Activated CD8-positive, alpha-beta T cell treated with anti-CD3 and anti-CD28 coated beads, Interleukin-2, amount 10 ng/mL, durations not matched to agents 7 days and 5 days (primary cell): ENCODE results near the gene TTC7B. TPM values are rescaled to one million over a fixed set of nuclear protein-coding genes. Genes with fewer than 3 reads are reported as not detected.

Source experiments
- ATAC-seq: fragments of 150-1000 bp; cut with Tn5 transposase; one replicate; pipeline ENCODE4 v1.10.0; 2021; ENCODE audit warnings: moderate library complexity
- CTCF ChIA-PET: fragments of 350-600 bp; sonication (Branson Sonifier 250); formaldehyde crosslinking; loops from one replicate; lab custom pipeline; 2021; ENCODE audit warnings: antibody characterized with exemption; lab: Charles Lee
- POLR2A ChIA-PET: fragments of 350-600 bp; sonication (Branson Sonifier 250); formaldehyde crosslinking; loops from one replicate; lab custom pipeline; 2021; ENCODE audit warnings: antibody characterized with exemption; lab: Charles Lee
- DNase-seq: peaks from one replicate; pipeline ENCODE4 v3.0.0-alpha.2; 2020
- H3K27ac Mint-ChIP-seq: one replicate; pipeline ENCODE4 v1.8.0; 2021; ENCODE audit warnings: mild to moderate bottlenecking, mixed read lengths
- H3K27me3 Mint-ChIP-seq: one replicate; pipeline ENCODE4 v1.8.0; 2021; ENCODE audit warnings: low read depth, mixed read lengths
- H3K36me3 Mint-ChIP-seq: one replicate; pipeline ENCODE4 v1.8.0; 2021; ENCODE audit warnings: low read depth, mixed read lengths
- H3K4me1 Mint-ChIP-seq: one replicate; pipeline ENCODE4 v1.8.0; 2021; ENCODE audit warnings: low read depth, mixed read lengths
- H3K4me3 Mint-ChIP-seq: one replicate; pipeline ENCODE4 v1.8.0; 2021; ENCODE audit warnings: mild to moderate bottlenecking, mixed read lengths
- H3K9me3 Mint-ChIP-seq: one replicate; pipeline ENCODE4 v1.8.0; 2022; ENCODE audit warnings: mixed read lengths; ENCODE audit not compliant: insufficient read depth
- total RNA-seq, 2 experiments: library from RNA; stranded (reverse); gene quantifications; one replicate each; pipeline ENCODE4 v1.2.3, GENCODE V29; 2021

Gene TTC7B
- total RNA-seq, 2 experiments from 2014 or later = 5.3 to 6.8 TPM

- H3K27me3 Mint-ChIP-seq = peaks cover 2% of the 10 kb centered on the region
- H3K36me3 Mint-ChIP-seq = no peaks in the 10 kb centered on the region
- POLR2A ChIA-PET = interaction anchor here (0.7 kb wide), 1 partner anchor 1513 kb away, joined by 3 read pairs; no protein-coding TSS in a partner anchor
- DNase-seq (no peak), ATAC-seq (no peak)
- H3K9me3 Mint-ChIP-seq = no peaks in the 10 kb centered on the region
- CTCF ChIA-PET = interaction anchor here (1.1 to 1.4 kb wide), 2 partner anchors 27 to 36 kb away, joined by 3 read pairs; no protein-coding TSS in a partner anchor
- no peak overlapping the region for H3K27ac Mint-ChIP-seq
- H3K4me1 Mint-ChIP-seq = no peaks in the 10 kb centered on the region
- no peak overlapping the region for H3K4me3 Mint-ChIP-seq
These were observed 84.1 kb downstream of the TTC7B start for GRCh38 chr14:90732139-90732538.

- ChIA-PET CTCF (interaction anchor here (1.1 to 1.6 kb wide), 3 partner anchors 26 to 35 kb away, joined by 3 to 4 read pairs (median 3); no protein-coding TSS in a partner anchor), POLR2A (no interaction called here)
- Mint-ChIP-seq H3K27me3 (peaks cover 2% of the 10 kb centered on the region), H3K4me1 (no peaks in the 10 kb centered on the region), H3K9me3 (no peaks in the 10 kb centered on the region), H3K27ac (no peak overlapping the region), H3K4me3 (no peak overlapping the region), H3K36me3 (no peaks in the 10 kb centered on the region)
- DNase-seq (no peak), ATAC-seq (no peak)
These were observed 84.7 kb downstream of the TTC7B start for GRCh38 chr14:90731487-90731886.

- ChIA-PET POLR2A (no interaction called here), CTCF (interaction anchor here (0.6 to 1.6 kb wide), 2 partner anchors 27 to 32 kb away, joined by 3 to 4 read pairs; no protein-coding TSS in a partner anchor)
- Mint-ChIP-seq H3K4me3 (no peak overlapping the region), H3K9me3 (no peaks in the 10 kb centered on the region), H3K27me3 (peaks cover 2% of the 10 kb centered on the region), H3K27ac (no peak overlapping the region), H3K36me3 (no peaks in the 10 kb centered on the region), H3K4me1 (no peaks in the 10 kb centered on the region)
- ATAC-seq (no peak), DNase-seq (no peak)
These were observed 85.9 kb downstream of the TTC7B start for GRCh38 chr14:90730206-90730766.

GRCh38 chr14:90728951-90729350, 87.3 kb downstream of the TTC7B start:
- POLR2A ChIA-PET = no interaction called here
- no peaks in the 10 kb centered on the region for H3K36me3 Mint-ChIP-seq
- CTCF ChIA-PET = interaction anchor here (1.4 kb wide), 1 partner anchor 30 kb away, joined by 3 read pairs; no protein-coding TSS in a partner anchor
- no peak for DNase-seq
- H3K9me3 Mint-ChIP-seq = no peaks in the 10 kb centered on the region
- no peaks in the 10 kb centered on the region for H3K4me1 Mint-ChIP-seq
- no peak overlapping the region for H3K27ac Mint-ChIP-seq
- H3K4me3 Mint-ChIP-seq = no peak overlapping the region
- no peak for ATAC-seq
- peaks cover 2% of the 10 kb centered on the region for H3K27me3 Mint-ChIP-seq

- no peak overlapping the region for H3K27ac Mint-ChIP-seq
- ChIA-PET POLR2A (no interaction called here), CTCF (no interaction called here)
These were observed 89.1 kb downstream of the TTC7B start for GRCh38 chr14:90727082-90727481.

GRCh38 chr14:90726656-90727055, 89.6 kb downstream of the TTC7B start:
- POLR2A ChIA-PET = interaction anchor here (0.6 kb wide), 1 partner anchor 342 kb away, joined by 3 read pairs; no protein-coding TSS in a partner anchor
- Mint-ChIP-seq H3K36me3 (no peaks in the 10 kb centered on the region), H3K27ac (no peak overlapping the region), H3K9me3 (no peaks in the 10 kb centered on the region), H3K4me3 (no peak overlapping the region), H3K27me3 (peaks cover 2% of the 10 kb centered on the region), H3K4me1 (no peaks in the 10 kb centered on the region)
- CTCF ChIA-PET = no interaction called here
- ATAC-seq (no peak), DNase-seq (no peak)

More at GRCh38 chr14:90727082-90727481, 89.1 kb downstream of the TTC7B start:
- no peak for ATAC-seq
- no peaks in the 10 kb centered on the region for H3K36me3 Mint-ChIP-seq
- H3K4me1 Mint-ChIP-seq = no peaks in the 10 kb centered on the region
- DNase-seq = no peak
- no peaks in the 10 kb centered on the region for H3K9me3 Mint-ChIP-seq
- peaks cover 2% of the 10 kb centered on the region for H3K27me3 Mint-ChIP-seq
- H3K4me3 Mint-ChIP-seq = no peak overlapping the region

- POLR2A ChIA-PET = no interaction called here
- H3K9me3 Mint-ChIP-seq = no peaks in the 10 kb centered on the region
- DNase-seq (no peak), ATAC-seq (no peak)
- H3K27ac Mint-ChIP-seq = no peak overlapping the region
- peaks cover 6% of the 10 kb centered on the region for H3K27me3 Mint-ChIP-seq
- H3K4me3 Mint-ChIP-seq = no peak overlapping the region
- H3K36me3 Mint-ChIP-seq = no peaks in the 10 kb centered on the region
- CTCF ChIA-PET = no interaction called here
- no peaks in the 10 kb centered on the region for H3K4me1 Mint-ChIP-seq
These were observed 91.4 kb downstream of the TTC7B start for GRCh38 chr14:90724866-90725265.

GRCh38 chr14:90722590-90722989, 93.6 kb downstream of the TTC7B start:
- Mint-ChIP-seq H3K27ac (no peak overlapping the region), H3K36me3 (no peaks in the 10 kb centered on the region), H3K9me3 (no peaks in the 10 kb centered on the region), H3K4me3 (no peak overlapping the region), H3K27me3 (peaks cover 6% of the 10 kb centered on the region), H3K4me1 (no peaks in the 10 kb centered on the region)
- DNase-seq (no peak), ATAC-seq (no peak)
- ChIA-PET CTCF (no interaction called here), POLR2A (no interaction called here)

GRCh38 chr14:90721619-90722305, 94.5 kb downstream of the TTC7B start:
- DNase-seq (no peak), ATAC-seq (no peak)
- POLR2A ChIA-PET = no interaction called here
- Mint-ChIP-seq H3K4me3 (no peak overlapping the region), H3K9me3 (no peaks in the 10 kb centered on the region), H3K27ac (no peak overlapping the region), H3K4me1 (no peaks in the 10 kb centered on the region), H3K27me3 (peaks cover 6% of the 10 kb centered on the region), H3K36me3 (no peaks in the 10 kb centered on the region)
- CTCF ChIA-PET = no interaction called here

- DNase-seq (no peak), ATAC-seq (no peak)
- CTCF ChIA-PET = no interaction called here
- no peak overlapping the region for H3K27ac Mint-ChIP-seq
- H3K4me1 Mint-ChIP-seq = no peaks in the 10 kb centered on the region
- peaks cover 6% of the 10 kb centered on the region for H3K27me3 Mint-ChIP-seq
- no peak overlapping the region for H3K4me3 Mint-ChIP-seq
- H3K36me3 Mint-ChIP-seq = no peaks in the 10 kb centered on the region
- no peaks in the 10 kb centered on the region for H3K9me3 Mint-ChIP-seq
- POLR2A ChIA-PET = no interaction called here
These were observed 95.4 kb downstream of the TTC7B start for GRCh38 chr14:90720832-90721231.

- Mint-ChIP-seq H3K9me3 (no peaks in the 10 kb centered on the region), H3K4me1 (no peaks in the 10 kb centered on the region), H3K4me3 (no peak overlapping the region), H3K27ac (no peak overlapping the region), H3K27me3 (peaks cover 6% of the 10 kb centered on the region), H3K36me3 (no peaks in the 10 kb centered on the region)
- POLR2A ChIA-PET = no interaction called here
- CTCF ChIA-PET = interaction anchor here (1.4 kb wide), 1 partner anchor 39 kb away, joined by 3 read pairs; no protein-coding TSS in a partner anchor
- DNase-seq (no peak), ATAC-seq (no peak)
These were observed 95.9 kb downstream of the TTC7B start for GRCh38 chr14:90720336-90720735.

- Mint-ChIP-seq H3K4me1 (no peaks in the 10 kb centered on the region), H3K27me3 (peaks cover 8% of the 10 kb centered on the region), H3K36me3 (no peaks in the 10 kb centered on the region), H3K9me3 (no peaks in the 10 kb centered on the region), H3K27ac (no peak overlapping the region), H3K4me3 (no peak overlapping the region)
- CTCF ChIA-PET = interaction anchor here (1.2 kb wide), 1 partner anchor 40 kb away, joined by 8 read pairs; no protein-coding TSS in a partner anchor
- POLR2A ChIA-PET = no interaction called here
- DNase-seq = no peak
- ATAC-seq = no peak
These were observed 98.3 kb downstream of the TTC7B start for GRCh38 chr14:90717916-90718315.
